ENCODE data around the gene EIF4B.

The EIF4B gene

GRCh38 chr12:53069621-53070410 lies 63.6 kb downstream of the EIF4B start:
- DNase-seq (ENCODE audit: low read depth, low spot score): no peak

- DNase-seq (ENCODE audit: low read depth, low spot score): no peak
These were observed 64.7 kb downstream of the EIF4B start for GRCh38 chr12:53070877-53071492.

DNA sequence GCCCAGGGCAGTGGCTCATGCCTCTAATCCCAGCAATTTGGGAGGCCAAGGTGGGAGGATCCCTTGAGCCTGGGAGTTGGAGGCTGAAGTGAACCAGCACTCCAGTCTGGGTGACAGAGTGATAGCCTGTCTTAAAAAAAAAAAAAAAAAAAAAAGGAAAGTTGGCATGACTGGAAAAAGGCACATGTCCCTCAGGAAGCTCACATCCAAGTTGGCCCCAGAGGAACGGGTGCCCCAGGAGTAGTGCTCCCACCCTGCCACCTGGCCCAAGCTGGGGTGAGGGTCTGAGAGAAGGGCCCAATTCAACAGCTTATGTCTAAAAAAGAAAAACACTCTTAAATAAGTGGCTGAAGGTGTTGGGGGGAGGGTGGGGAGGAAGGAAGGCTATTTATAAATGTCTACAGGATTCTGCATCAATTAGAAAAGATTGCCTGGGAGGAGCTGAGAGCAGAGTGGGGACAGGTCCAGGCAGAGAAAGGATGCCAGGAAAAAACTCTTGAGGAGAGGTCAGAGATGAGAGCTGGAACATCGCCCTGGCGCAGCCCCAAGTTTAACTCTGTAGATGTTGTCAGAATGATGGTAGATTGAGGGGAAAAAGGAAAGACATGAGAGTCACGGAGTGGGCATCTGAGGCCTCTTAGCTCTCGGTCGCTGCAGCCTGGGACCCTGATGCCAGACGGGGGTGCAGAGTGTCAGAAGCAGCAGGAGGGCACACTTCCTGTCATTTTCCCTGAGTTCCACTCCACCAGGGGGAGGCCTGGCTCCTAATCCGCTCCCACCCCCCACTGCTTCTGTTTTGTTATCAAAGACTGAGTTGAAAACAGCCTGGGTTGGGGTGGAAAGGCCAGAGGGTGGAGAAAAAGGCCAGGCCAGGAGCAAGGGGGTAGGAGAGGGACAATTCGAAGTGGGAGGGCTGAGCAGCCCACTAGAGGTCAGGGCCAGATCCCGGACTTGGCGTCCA lies 65.6 kb downstream of the EIF4B start:
- DNase-seq (ENCODE audit: low read depth, low spot score): no peak

DNA sequence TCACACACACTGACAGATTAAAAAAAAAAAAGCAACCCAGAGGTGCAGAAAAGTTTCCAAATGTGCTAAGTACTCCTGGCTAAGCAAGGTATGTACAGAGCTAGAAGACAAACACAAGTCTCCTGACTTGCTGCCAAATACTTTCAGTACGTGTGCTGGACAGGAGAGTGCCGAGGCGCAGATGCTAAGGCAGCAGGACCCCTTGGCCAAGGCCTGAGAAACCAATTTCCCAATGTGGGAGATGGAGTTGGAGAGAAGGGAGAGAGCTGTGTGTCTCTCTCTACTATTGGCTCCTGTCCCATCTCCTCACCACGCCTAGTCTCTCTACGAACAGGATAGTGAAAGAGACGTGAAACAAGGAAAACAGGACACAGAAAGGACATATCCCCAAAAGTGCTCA lies 67.6 kb downstream of the EIF4B start:
- no peak for DNase-seq (ENCODE audit: low read depth, low spot score)

DNA sequence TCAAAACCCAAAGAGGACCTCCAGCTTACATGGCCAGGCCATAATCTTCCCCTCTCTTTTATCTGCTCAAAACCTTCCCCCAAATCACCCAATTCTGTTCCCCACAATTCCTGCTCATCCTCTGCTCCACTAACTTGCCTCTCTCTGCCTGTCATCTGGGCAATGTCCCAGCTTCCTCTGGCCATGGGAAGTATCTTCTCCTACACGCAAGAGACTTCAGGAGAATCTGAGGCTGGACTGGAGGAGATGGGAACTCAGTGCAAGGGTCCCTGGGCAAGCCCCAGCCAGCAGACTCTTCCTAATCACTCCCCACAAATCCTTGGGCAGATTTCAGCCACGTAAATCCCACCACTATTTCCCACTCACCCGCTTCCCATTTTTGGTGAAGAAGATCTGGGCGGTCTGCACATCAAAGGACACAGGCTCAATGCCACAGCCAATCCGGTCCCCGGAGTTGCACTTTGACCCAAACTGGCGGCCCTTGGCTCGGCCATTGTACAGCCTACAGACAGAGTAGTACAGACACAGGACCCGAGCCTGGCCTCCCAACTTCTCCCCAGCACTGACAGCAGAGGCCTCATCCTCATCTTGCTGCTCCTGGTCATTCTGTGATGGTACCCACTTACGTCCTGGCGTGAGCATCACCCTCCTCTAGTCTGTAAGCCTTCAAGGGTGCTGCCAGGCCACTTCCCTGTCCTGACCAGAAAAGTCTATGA lies 68.2 kb downstream of the EIF4B start:
- DNase-seq (ENCODE audit: low read depth, low spot score): no peak

- no peak for DNase-seq (ENCODE audit: low read depth, low spot score)
These were observed 68.7 kb downstream of the EIF4B start for GRCh38 chr12:53074999-53075370.

DNA sequence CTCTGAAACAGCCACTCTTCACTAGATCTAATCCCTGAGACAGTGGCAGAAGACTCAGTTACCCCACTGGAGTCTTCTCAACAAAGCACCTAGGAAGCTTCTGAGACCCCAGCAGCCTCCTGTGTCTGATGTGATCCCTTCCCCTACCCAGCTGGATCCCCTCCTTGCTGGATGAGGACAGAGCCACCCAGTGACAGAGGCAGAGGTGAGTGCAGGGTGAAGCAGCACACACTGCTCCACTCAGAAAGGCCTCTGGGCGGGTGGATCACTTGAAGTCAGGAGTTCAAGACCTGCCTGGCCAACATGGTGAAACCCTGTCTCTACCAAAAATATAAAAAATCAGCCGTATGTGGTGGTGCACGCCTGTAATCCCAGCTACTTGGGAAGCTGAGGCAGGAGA lies 70.2 kb downstream of the EIF4B start:
- no peak for DNase-seq (ENCODE audit: low read depth, low spot score)

- no peak for DNase-seq (ENCODE audit: low read depth, low spot score)
These were observed 70.8 kb downstream of the EIF4B start for GRCh38 chr12:53077030-53077429.

GRCh38 chr12:53078425-53079225 lies 72.4 kb downstream of the EIF4B start:
- DNase-seq (ENCODE audit: low read depth, low spot score): no peak

- DNase-seq (ENCODE audit: low read depth, low spot score): peak; percentile 91
These were observed 73.2 kb downstream of the EIF4B start, which contains the start of gene SPRYD3 for GRCh38 chr12:53079226-53080117. SPRYD3 (minus strand) TSS chr12:53079390; CDS start chr12:53079333, 57 bp downstream.

DNA sequence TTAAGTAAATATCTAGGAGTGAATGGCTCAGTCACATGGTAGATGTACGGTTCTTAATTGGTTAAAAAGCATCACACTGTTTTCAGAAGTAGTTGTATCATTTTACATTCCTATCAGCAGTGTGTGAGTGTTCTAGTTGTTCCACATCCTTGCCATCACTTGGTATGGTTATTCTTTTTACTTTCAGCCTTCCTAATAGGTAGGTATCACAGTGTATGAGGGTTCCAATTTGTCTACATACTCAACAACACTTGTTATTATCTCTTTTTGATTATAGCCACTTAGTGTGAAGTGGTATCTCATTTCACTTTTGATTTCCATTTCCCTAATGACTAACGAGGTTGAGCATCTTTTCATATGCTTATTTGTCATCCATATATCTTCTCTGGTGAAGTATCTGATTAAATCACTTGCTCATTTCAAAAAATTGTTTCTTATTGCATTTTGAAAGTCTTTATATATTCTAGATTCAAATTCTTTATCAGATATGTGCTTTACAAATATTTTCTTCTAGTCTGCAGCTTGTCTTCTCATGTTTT lies 76.5 kb downstream of the EIF4B start:
- no peak for DNase-seq (ENCODE audit: low read depth, low spot score)

DNA sequence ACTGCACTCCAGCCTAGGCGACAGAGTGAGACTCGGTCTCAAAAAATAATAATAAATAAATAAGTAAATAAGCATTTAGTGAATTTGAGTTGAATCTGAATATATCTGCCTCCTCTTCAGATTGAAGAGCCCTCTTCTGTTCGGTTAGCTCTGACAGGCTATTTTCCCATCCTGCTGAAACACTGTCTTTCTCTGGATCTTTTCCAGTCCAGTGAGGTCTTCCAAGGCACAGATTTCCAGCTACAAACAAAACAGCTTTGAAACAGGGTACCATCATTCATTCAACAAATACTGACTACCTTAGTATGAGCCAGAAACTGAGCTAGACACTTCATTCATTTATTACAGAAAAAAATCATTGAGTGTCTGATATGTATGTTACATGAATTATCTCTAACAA lies 80.1 kb downstream of the EIF4B start:
- no peak for DNase-seq (ENCODE audit: low read depth, low spot score)

DNA sequence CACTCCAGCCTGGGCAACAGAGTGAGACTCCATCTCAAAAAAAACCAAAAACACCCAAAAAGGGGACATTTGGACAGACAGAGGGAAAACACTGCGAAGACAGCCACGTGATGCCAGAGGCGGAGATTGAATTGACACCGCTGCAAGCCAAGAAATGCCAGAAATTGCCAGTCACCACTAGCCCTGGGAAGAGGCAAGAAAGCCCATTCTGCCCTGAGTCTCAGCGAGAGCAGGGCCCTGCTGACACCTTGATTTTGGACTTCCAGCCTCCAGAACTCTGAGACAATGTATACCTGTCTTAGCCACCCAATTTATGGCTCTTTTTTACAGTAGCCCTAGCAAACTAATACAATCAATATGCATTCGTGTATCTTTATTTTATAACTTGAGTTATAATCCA lies 83.8 kb downstream of the EIF4B start:
- DNase-seq (ENCODE audit: low read depth, low spot score): no peak

- no peak for DNase-seq (ENCODE audit: low read depth, low spot score)
These were observed 84.3 kb downstream of the EIF4B start for GRCh38 chr12:53090554-53090953.

- DNase-seq (ENCODE audit: low read depth, low spot score): no peak
These were observed 85.5 kb downstream of the EIF4B start for GRCh38 chr12:53091756-53092155.
